GF-D8 (cell line): ENCODE measurements around the gene DIPK1A.
"Not testable (repeated sequence)": the region's sequence is repeated elsewhere in the genome, so short reads cannot be mapped to it uniquely, and the experiment has no call there.

Experiments used
- DNase-seq: peaks from one replicate; lab custom pipeline; 2025; lab: John Stamatoyannopoulos, UW

DIPK1A gene

DNA sequence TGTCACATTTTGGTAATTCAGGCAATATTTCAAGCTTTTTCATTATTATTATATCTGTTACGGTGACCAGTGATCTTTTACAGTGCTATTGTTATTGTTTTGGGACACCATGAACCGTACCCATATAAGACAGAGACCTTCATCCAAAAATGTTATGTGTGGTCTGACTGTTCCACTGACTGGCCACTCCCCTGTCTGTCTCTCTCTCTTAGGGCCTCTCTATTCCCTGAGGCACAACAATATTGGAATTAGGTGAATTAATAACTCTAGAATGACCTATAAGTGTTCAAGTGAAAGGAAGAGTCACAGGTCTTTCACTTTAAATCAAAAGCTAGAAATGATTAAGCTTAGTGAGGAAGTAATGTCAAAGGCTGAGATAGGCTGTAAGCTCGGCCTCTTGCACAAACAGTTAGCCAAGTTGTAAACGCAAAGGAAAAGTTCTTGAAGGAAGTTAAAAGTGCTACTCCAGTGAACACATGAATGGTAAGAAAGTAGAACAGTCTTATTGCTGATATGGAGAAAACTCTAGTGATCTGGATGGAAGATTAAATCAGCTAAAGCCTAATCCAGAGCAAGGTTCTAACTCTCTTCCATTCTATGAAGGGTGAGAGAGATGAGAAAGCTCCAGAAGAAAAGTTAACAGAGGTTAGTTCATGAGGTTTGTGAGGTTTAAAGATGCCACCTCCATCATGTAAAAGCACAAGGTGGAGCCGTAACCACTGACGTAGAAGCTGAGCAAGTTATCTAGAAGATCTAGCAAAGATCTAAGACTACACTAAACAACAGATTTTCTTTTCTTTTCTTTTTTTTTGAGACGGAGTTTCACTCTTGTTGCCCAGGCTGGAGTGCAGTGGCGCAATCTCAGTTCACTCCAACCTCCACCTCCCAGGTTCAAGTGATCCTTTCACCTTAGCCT lies 19.7 kb upstream of the DIPK1A start:
- DNase-seq: no peak

DNA sequence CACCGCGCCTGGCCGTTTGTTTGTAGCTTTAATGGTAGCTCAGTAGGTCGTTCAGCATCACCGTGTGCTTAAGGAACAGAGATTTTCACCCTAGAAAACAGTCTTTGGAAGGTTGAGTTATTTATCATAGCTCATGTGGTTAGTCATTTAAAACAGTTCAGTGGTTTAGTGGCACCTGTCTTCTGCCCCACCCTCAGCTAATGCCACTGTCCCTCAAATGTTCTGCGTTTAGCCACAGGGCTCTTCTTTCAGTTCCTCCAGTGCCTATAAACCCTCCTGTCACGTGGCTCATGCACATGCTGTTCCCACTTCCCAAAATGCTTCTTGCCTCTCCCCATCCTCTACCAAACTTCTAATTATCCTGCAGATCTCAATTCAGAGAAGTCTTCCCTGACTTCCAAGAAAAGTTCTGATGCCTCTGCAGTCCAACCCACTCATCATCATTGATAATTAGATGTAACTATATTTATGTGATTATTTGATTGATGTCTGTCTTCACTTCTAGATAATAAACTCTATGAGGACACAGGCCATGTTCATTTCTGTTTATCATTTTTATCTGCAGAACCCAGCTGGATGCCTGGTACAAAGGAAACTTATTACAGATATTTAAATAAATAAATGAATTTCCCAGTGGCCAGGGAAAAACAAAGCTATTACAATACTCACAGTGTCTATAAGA lies 14.4 kb upstream of the DIPK1A start:
- no peak for DNase-seq

DNA sequence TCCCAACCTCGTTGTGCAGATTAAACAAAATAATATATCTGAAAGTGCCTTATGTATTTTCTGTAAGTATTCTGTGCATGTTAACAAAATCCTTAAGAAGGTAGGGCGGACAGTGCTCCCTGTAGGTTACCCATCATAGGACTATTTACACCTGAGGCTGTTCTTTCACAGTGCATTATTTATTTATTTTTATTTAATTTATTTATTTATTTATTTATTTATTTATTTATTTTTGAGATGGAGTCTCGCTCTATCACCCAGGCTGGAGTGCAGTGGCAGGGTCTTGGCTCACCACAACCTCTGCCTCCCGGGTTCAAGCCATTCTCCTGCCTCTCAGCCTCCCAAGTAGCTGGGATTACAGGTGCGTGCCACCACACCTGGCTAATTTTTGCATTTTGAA lies 12.8 kb upstream of the DIPK1A start:
- DNase-seq: not testable (repeated sequence)

DNA sequence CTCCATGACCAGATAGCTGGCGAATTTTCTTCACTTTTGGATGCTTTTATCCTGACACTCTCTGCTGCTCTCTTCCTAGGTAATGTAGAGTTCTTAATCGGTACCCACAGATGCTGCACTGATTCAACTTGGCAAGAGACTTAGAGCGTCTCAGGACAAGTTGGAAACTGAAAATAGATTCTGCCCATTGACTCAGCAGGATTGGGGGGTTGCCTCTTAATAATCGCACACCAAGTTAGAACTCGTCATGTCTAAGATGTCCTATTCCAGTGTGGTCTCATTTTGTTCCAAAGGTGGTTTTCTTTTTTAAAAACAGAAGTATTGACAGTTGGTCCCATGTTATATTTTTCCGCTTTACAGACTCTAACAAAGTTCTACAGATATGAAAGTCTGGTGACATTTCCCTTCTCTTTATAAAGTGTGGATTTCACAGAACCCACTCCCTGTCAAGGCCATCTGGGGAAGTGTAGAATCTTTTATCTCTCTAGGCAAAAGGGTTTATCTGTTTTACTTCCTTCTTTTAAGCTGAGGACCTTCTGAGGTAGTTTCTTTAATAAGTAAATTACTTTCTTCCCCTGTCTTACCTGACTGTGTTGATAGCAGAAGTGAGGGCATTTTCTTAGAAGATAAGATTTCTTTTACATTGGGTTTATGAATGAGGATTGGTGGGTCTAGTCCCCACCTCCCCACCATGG lies 12.1 kb upstream of the DIPK1A start:
- DNase-seq: no peak

DNA sequence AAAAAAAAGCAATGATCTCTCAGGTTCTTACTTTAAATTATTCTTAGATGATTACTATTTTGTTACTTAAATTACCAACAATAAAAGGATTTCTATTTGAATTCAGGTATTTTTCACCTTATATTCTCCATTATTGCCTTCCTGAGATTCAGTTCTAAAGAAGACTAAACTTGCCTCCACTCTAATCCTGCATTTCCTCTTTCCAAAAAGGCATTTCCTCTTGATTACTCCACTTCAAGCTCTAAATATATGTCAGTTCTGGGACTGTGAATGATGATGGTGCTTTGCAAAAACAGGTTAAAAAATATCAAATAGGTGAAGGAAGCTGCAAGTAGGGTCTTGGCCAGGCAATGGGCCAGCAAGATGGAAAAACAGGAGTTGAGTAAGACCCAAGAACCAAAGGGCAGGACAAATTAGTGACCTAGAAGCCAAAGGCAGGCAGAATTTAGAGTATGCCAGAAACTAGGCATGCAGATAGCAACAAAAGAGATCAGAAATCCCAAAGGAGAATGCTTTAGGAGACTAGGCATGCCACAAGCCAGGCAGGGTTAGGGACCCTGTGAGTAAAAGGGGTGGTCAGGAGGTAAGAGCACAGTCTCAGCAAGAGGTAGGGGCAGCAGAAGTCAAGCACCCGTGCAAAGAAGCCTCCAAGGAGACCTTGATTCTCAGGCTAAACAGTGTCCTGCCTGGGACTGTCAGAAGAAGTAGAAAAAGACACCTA lies 11.3 kb upstream of the DIPK1A start:
- no peak for DNase-seq

DNA sequence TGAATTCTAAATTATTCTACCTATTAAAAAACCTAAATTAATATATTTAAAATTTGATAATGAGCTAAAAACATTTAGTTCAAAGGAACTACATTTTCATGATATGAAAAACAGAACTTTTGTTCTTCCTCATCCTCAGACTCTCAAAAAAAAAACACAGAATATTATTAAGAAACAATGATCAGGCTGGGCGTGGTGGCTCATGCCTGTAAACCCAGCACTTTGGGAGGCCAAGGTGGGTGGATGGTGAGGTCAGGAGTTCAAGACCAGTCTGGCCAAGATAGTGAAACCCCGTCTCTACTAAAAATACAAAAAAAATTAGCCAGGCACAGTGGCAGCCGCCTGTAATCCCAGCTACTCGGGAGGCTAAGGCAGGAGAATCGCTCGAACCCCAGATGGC lies 10.7 kb upstream of the DIPK1A start:
- DNase-seq: not testable (repeated sequence)

DNA sequence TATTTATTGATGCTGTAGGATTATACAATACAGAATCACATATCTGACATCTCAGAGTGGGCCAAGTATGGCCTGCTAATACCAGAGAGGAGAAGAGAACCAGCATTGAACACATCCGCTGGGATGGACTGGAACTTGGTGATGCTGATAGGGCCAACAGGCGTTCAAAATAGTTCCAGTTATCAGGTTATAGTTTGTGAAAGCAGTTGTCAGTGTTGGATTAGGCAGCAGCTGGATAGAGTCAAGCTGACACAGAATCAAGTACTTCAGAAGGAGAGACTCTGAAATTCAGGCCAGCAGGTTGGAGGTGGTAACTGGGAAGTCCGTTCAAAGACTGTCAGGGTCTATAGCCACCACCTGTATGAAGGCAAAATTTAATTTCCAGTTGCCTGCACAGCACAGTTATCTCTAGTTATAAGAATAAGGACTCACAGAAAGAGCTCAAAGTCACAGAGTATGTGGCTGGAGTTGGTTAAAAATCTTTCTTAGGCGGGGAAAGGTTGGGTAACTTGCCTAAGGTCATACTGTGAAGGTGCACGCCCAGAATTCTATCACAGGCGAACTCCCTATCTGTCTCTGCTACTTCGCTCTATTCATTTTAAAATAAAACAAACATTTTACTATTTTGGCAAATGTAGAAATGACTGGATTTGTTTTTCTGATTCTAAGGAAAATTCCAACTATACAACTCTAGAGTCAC lies 9.9 kb upstream of the DIPK1A start:
- no peak for DNase-seq

DNA sequence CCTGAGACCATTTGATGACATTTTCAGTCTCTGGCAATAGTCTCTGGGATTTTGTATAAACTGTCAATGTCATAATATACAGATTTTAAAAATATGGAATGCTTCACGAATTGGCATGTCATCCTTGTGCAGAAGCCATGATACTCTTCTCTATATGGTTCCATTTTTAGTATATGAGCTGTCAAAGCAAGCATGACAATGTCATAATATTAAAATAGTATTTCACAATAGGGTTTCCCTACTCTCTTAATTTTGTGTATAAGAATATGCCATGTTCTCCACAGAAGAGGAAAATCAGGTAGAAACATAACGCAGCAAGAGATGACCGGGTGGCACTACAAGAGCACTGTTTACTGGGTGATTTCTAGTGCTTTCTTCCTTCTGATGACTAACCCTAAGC lies 8.3 kb upstream of the DIPK1A start:
- no peak for DNase-seq

DNA sequence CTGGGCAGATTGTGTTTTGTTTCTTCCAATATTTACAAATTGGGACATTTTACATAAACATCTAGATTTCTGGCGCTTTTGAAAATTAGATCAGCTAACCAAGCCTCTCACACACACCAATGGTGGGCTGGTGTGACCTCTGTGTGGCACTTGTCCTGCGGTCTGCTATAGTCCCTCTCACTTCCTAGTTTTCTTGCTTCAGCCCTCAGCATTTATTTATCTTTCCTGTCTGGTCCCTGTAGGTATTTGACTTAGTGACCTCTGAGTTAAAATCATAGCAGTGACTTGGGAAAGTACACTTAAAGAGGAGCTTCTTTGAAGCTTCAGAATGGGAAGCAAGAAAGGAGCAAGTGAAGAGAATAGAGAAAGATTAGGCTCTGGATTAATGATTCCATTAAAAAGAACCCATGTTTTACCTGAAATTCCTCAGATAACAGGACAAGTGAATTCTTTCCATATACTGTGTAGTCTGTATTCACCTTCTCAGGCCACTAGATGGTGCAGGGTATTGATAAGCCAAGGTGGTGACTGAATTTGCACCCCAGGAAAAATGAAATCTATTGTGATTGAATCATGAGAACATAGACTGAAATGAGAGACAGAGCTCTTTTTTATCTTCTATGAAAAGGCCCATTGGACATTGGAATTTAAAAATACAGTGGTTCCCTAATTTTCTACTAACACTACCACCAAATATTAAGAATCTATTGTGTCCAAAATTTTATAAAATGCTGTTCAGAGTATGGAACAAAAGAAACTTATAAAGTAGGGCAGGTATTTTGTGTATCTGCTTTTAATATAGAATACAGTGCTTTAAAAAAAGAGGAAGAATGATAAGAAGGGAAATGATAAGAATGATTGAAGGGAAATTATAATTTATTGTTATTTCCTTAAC lies 7.1 kb upstream of the DIPK1A start:
- no peak for DNase-seq

DNA sequence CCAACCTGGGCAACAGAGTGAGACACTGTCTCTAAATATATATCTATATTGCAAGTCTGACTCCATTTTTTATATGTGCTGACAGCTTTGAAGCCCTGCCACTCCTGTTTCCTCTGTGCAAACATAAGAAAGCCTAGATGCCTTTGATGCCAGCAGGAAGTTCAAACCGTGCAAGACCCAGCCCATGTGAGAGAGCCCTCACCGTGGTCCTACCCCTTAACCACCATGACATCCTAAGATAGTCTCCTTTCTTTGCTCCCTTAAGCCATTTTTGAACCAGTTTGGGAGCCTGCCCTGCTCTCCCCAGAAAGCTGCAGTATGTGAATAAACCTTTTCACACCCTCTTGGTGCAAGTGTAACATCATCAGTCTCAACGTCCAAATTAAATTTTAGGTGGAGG lies 3.7 kb upstream of the DIPK1A start:
- DNase-seq: no peak

DNA sequence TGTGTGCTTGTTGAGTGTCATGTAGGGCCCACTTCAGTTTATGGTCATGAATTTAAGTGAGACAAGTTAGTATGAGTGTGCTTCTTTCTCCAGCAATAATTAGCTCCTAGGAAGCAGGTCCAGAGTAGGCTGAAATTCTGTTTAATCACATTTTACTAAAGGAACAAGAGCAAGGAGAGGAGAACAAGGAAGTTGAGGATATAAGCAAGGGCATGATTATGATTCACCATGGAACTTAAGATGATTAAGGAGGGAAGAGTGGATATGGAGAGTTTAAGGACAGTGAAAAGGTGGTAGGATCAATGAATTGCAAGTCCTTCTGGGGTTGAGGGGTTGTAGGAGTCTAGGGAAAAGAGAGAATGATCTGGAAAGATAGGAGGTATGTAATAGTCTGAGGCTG lies 3.1 kb upstream of the DIPK1A start:
- DNase-seq: no peak

DNA sequence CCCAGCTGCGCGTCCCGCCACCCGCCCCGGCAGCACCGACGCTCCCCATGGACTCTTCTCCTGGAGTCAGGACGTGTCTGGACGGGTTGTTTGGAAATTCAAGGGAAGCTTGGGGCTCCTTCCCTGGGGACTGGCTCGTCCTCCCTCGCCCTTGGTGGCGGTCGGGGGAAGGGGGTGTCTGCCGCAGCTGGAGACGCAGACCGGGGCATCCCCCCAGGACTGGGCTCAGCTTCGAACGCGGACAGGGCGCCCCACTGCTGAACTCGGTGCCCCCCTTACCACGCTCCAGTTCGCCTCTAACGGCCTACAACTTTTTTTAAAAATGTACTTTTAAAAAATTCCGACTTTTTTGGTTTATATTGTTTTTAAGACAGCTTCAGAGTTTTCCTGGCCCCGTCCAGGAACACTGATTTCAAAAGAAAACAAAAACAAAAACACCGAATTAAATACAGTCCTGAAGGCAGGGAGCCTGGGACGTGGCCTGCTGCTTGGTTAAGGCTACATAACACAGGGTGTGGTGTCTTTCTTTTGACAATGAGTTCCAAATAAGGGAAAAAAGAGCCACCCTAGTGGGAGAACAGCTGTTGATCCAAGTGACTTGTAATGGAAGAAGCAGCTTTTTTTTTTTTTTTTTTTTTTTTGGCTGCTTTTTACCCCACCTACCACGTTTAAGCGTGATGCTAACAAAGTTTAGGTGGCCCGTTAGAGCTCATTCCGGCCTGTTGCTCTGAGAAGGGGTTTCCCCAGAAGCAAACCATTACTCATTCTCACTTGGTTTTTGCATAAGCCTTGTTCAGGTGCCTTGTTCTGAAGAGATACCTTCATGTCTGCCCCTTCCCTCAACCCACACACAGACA lies 862 bp upstream of the DIPK1A start:
- DNase-seq: no peak

DNA sequence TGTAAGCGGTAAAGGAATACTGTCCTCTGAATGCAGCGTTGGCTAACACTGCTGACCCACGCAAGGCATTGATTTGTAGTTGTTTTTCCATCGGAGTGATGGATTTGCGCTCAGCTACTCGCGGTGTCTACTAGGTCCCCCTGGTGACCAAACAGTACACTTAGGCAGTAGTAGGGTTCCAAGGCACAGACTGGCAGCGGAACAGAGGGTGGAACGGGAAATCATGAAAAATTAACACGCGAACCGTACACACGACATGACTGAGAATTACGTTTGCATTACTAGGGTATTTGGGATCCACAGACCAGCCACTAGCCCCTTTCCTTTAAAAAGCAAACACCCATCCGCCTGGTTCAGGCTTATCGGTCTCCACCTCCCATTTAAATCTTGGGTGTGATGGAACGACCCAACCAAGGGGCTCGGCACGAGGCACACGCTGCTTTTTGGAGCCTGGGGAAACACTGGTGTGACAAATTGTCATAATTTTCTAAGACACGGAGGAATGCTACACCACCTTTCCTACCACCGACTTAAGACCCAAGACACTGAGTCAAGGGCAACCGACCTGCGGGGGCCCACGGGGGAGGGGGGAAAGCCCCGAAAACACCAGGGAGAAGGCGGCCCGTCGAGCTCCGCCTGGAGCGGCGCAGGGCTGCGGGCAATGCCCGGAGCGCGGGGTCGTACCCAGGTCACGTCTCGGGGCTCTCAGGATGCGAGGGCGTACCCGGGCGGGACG lies 699 bp downstream of the DIPK1A start:
- DNase-seq: no peak

DNA sequence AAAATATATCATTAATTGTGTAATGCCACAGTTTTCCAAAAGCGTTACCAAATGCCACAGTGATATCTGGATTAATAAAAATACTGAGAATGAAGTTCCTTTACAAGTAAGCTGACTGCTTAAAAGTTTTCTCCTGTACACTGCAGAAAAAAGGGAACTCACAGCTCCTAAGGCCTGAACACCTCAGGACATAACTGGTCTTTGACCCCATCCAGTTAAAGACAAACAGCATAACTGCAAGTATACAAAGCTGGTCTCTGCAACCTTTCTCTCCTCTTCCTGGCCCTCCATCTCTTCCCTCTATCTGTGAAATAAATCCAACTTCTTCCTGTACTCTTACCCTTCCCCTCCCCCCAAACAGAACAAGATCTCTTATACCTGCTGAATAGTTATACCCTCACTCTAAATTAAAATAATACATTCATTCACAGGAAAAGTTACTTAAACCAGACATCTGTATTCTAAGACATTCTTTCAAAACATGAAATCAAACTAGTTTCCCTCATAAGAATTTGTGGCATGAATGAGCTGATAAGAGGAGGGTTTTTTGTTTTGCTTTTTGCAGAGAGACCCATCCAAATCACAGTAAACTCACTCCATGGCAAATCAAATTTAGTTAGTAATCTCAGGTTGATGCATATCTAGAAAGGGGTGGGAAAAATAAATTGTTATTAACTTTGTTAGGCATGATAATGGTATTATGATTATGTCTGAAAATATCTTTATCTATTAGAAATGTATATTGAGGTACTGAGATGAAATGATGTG lies 2.9 kb downstream of the DIPK1A start:
- no peak for DNase-seq

DNA sequence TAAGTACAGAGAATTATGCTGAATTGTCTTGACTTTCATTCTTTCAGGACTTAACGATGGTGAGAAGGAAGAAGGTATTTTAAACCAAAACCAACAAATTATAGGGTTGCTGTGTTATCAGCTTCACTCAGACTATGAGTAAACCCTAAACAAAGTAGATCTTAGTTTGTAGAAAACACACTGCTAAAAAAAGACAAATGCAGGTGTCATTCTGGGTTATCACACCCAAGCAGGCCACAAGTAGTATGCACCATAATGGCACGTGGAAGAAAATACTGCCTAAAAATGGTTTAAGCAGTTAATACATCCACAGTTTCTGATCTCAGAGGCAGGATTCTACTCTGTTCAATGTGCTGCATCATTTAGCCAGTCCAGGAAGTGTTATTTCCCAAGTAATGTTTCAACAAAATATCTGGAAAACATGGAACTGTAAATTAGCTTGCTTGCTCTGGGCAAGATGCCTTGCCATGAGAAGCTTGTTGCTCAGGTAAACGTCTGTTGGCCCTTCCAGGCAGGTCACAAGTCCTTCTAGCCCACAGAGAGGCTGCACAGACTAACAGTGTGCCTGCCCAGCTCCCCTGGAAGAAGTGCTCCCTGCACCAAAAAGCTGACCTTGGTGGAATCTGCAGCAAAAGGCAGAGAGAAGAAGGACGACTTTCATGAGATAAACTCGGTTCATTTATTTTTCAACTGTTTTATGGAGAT lies 4.1 kb downstream of the DIPK1A start:
- no peak for DNase-seq

DNA sequence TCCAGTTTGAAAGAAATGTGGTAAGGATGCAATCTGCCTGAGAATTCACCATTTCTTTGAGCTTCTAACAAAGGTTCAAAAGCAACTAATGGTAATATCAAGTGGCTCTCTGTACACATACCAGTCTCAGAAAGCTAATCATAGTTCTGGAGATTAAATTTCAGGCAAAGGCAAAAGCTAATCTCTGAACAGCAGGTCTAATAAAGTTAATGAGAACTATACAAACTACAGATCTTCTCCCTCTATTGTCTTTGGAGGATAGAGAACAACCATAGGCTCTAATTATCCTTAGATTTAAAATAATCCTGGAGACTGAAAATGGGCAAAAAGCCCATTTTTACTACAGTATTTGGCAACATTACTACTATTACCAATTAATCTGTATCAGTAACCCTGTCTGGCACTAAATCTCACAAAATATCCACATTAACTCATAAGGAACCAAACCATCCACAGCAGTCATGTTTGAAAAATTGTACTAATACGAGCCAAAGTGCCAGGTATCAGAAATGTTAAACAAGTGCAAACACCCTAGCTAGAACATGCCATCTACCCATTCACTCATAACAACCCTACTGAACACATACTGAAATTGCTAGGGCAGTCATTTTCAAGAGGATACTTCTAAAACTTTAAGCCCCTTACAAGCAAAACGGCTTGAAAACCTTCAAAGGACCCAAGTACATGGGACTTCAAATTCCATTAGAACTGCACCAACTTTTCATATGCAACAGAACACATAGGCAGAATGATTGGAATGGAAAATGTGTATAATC lies 4.8 kb downstream of the DIPK1A start:
- DNase-seq: no peak

DNA sequence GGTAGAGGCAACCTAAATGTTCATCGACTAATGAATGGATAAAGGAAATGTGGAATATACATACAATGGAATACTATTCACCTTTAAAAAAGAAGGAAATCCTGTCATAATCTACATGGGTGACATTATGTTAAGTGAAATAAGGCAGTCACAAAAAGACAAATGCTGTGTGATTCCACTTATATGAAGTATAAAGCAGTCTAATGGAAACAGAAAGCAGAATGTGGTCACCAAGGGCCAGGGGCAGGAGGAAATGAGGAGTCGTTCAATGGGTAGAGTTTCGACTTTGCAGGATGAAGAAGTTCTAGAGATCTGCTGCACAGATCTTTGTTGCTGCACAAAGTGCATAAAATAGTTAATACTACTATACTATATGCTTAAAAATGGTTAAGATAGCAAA lies 7.8 kb downstream of the DIPK1A start:
- DNase-seq: no peak
